HG02642 (cell line): ENCODE data around the gene SCYGR3.

ENCODE experiments used
- ATAC-seq: cut with Tn5 transposase; IDR thresholded peaks from one replicate; pipeline ENCODE4 v1.9.1; 2021; ENCODE audit warnings: mild to moderate bottlenecking; ENCODE audit not compliant: unreplicated experiment, poor library complexity

Gene SCYGR3

GRCh38 chr2:227614740-227615139 lies at the start of gene SCYGR3:
Gene SCYGR3 (minus strand): TSS chr2:227614840. CDS start chr2:227614840, 0 bp downstream.
- no peak for ATAC-seq

DNA sequence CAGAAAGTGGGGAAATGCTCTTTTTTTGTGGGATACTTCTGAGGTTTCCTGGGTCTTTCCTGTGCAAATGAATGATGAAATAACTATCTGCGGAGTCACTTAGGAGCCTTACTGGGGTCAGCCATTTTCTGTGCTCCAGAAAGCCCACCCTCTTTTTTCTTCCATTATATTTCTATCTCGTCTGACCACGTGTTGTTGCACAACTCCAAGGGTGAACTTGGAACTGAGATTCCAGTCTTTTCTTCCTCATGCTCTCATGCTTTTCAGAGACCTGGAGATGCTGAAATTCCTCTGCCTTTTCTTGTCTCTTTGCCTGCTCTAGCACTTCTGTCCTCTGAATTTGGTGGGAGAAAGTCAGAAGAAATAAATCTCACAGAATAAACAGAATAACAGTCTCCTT lies 47.2 kb upstream of the SCYGR3 start:
- ATAC-seq, result no peak

GRCh38 chr2:227661025-227661649 lies 46.5 kb upstream of the SCYGR3 start:
- ATAC-seq, result no peak

DNA sequence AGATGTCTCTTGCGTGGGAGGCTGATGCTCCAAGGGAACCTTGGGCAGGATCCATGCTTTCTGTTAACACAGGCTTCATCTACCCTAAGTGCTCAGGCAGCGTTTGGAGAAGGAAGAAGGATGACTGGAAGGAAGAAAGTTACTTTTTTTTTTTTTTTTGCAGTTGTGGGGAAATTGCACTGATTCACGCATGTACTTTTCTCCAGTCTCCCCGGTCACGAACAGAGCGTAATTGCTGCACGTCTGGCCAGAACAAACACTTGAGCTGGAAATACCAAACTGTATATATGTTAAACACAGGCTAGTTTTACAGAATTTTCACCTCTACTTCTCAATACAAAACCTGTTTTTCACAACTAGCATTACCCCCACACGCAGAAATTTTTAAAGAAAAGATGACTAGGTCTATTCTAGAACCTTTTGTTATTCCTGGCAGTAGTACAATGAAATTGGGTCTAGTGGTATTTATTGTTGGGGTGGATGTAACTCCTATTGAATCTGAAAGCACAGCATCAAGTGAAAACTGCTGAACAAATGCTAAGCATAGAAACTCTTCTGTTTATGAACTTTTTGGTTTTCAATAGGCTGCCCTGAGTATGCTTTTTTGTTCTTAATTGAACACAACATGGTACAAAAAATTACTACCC lies 42.7 kb upstream of the SCYGR3 start:
- ATAC-seq, result no peak

DNA sequence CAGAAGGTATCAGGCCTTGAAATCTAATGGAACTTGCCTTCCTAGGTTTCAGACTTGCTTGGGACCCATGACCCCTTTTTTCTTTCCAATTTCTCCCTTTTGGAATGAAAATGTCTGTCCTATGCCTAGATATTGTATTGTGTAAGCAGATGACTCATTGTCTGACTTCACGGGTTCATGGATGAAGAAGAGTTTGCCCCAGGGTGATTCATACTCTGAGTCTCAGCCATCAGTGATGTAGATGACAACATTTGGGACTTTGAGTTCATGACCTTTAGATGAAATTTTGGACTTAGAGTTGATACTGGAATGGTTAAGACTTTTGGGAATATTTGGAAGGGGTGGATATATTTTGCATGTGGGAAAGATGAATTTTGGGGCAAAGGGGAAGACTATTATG lies 40.8 kb upstream of the SCYGR3 start:
- no peak for ATAC-seq

GRCh38 chr2:227654426-227654825 lies 39.8 kb upstream of the SCYGR3 start:
- ATAC-seq, result no peak

DNA sequence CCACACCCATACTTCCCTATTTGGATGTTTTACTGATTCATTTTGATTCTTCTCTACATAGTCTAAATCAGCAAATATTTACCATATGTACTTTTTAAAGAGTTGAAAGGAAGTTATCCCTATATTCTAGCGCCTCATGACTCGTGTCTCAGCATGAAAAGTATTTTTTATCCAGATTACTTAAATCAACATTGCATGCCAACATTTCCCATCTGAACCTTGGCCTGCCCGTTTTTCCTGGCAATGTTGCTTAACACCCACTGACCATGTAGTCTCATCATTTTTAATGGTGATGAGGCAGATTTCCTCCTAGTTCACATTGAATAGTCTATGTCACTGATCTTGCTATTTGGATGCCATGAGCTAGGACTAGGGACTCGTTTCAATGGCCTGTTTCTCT lies 38.8 kb upstream of the SCYGR3 start:
- ATAC-seq, result no peak

- no peak for ATAC-seq
These were observed 29.4 kb upstream of the SCYGR3 start for GRCh38 chr2:227643990-227644551.

DNA sequence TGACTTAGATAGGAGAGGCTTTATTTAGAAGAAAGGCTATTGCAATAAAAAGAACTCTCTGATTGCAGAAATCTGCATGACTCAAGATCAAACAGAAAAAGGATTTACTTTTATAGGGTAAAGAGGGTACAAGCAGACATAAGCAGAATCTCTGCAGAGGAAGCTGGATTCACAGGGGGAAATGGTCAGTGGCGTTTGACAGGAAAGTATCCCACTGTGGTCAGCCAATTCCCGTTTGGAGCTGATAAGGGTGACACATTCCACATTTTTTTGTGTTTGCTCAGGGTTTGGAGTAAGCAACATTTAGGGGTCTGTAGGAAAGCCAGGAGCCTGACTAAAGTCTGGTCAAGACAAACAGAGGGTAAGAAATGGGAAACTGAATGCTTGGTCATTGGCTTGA lies 28.0 kb upstream of the SCYGR3 start:
- no peak for ATAC-seq

GRCh38 chr2:227634201-227634600 lies 19.6 kb upstream of the SCYGR3 start:
- ATAC-seq, result no peak

- ATAC-seq, result no peak
These were observed 18.2 kb upstream of the SCYGR3 start for GRCh38 chr2:227632827-227633226.

DNA sequence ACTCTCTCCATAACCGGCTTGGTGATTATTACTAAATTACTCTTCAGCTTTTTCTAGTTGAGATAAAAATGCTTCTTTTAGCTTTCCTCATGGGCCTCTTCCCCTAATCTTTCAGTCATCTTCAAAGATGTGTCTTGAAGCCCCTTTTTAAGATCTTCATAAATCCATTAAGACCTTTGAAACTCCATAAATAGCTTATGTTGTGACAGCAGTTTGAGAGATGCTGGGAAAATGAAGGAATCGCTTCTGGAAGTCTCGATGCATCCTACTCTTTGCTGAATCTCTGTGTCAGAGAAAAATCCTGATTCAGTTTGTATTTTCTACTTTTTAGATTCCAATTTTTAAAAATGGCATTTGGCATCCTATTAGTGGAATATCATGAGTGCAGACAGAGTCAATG lies 15.7 kb upstream of the SCYGR3 start:
- ATAC-seq, result no peak

GRCh38 chr2:227629435-227629834 lies 14.8 kb upstream of the SCYGR3 start:
- ATAC-seq, result no peak

GRCh38 chr2:227627769-227628168 lies 13.1 kb upstream of the SCYGR3 start:
- ATAC-seq, result peak; percentile 92

- ATAC-seq, result no peak
These were observed 12.0 kb upstream of the SCYGR3 start for GRCh38 chr2:227626580-227627151.

DNA sequence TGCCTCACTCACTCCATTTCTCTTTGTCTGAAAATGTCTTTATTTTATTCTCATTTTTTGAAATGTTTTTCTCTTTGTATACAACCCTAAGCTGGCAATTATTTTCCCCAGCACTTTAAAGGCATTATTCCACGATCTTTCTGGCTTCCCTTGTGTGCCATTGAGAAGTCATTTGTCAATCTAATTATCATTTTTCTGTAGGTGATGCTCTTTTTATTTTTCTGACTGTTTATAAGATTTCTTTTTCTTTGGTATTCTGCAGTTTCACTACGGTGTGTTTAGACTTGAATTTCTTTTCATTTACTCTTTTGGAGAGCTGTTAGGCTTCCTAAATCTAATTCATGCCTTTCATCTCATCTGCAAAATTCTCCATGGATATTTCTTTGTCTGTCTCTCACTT lies 10.8 kb upstream of the SCYGR3 start:
- no peak for ATAC-seq

DNA sequence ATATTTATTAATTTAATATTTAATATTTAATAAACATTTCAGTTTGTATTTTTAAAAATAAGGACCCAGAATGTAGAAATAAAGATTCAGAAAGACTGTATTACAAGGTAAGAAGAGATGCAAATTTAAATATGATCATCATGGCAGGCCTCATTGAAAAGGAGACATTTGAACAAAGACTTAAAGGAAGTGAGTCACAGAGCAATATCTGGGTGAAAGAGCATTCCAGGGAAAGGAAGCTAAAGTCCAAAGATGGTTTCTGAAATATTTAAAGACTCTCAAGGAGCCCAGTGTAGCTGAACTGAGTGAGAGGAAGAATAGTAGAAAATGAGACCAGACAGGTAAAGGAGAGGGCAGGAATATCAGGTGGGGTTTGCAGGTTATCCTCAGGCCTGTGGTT lies 8.6 kb upstream of the SCYGR3 start:
- no peak for ATAC-seq

- ATAC-seq, result no peak
These were observed 2.9 kb upstream of the SCYGR3 start, which contains the start of gene SCYGR4 for GRCh38 chr2:227617316-227618230. Gene SCYGR4 (plus strand): TSS chr2:227617498. CDS start chr2:227617498, 0 bp downstream.

GRCh38 chr2:227616631-227617030 lies 2.0 kb upstream of the SCYGR3 start:
- ATAC-seq, result no peak

GRCh38 chr2:227615906-227616305 lies 1.3 kb upstream of the SCYGR3 start:
- no peak for ATAC-seq
